Activated CD4-positive, alpha-beta T cell treated with anti-CD3 and anti-CD28 coated beads, Interleukin-2, amount 50 U/mL, for 48 hours (primary cell): ENCODE results near the gene MTHFR.
"Not testable (repeated sequence)": the region's sequence is repeated elsewhere in the genome, so short reads cannot be mapped to it uniquely, and the experiment has no call there.

ENCODE experiments used
- DNase-seq, 2 experiments: peaks; one replicate each; pipeline ENCODE4 v3.0.0-alpha.2; 2020

Gene MTHFR

GRCh38 chr1:11831945-11832725 is 26.4 kb upstream of the MTHFR start:
- DNase-seq: no peak

GRCh38 chr1:11828511-11828910 is 22.7 kb upstream of the MTHFR start:
- DNase-seq: no peak

- no peak for DNase-seq
Measured at GRCh38 chr1:11826946-11827345, 21.2 kb upstream of the MTHFR start.

DNA sequence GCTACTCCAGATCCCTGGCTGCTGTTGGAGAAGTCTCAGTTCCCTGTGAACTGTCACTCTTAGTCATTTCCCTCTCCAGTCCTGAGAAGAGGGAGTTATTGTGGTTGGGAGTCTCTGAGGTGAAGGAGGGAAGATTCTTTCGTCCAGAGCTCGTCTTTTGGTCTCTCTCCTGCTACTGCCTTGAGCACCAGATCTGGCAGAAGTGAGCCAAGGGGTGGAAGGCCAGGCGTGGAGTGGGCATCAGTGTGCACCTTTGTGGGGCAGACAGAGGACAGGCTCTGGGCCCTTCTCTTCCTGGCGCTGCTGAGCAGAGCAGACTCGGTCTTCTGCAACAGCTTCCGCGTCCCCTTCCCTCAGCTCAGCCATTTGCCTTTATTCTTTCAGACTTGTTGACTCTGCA is 19.4 kb upstream of the MTHFR start:
- no peak for DNase-seq

DNA sequence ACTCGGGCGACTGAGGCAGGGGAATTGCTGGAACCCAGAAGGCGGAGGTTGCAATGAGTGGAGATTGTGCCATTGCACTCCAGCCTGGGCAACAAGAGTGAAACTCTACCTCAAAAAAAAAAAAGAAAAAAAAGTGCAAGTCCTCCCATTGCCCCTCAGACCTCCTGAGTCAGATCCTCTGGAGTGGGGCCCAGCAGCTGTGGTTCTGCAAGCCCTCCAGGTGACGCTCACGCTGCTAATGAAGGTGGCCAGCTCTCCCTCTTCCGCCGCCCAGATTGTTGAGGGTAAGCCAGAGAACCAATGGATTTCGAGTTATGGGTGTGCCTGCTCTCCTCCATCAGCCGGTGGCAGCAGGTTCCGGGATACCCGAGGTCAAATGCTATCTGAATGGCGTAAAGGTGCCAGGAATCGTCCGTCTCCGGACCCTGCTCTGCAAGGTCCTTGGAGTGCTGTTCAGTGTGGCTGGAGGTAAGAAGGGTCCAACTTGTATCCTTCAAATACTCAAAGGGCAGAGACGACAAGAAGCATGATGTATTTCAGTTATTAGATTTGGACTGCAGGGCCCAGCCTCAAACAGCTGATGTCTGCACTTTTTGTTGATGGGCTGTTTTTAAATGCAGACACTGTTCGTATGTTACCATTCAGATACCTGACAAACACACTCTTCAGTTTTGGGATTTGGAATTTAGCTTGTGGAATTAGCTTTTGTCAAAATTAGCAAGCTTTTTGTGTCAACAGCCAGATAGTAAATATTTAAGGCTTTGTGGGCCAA is 17.8 kb upstream of the MTHFR start:
- no peak for DNase-seq

DNA sequence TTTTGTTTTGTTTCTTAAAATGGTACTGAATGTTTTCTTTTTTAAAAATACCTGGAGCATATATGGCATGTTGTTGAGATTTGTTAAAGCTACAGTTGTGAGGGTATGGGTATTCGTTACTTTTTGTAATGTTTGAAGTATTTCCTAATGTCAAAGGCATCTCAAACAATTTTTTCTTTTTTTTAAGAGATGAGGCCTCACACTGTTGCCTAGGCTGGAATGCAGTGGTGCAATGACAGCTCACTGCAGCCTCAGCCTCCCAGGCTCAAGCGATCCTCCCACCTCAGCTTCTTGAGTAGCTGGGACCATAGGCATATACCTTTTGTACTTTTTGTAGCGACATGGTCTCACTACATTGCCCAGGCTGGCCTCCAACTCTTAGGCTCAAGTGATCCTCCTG is 16.3 kb upstream of the MTHFR start:
- no peak for DNase-seq

- no peak for DNase-seq
Measured at GRCh38 chr1:11817192-11817591, 11.4 kb upstream of the MTHFR start.

DNA sequence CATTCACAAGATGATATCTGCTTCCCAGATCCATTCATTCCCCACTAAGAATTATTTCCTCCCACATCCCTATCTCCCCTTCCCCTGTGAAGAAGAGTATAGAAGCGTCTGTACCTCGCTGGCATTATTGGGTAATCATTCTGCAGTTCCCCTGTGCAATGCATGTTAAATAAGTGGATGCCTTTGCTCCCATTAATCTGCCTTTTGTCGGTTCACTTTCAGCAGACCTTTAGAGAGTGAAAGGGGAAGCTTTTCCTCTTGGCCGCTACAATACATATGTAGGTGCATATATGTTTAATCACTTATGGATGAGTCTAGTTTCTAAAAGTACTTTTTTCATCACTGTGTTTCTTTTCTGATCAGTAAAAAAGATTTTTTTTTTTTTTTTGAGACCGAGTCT is 7.3 kb upstream of the MTHFR start:
- no peak for DNase-seq

DNA sequence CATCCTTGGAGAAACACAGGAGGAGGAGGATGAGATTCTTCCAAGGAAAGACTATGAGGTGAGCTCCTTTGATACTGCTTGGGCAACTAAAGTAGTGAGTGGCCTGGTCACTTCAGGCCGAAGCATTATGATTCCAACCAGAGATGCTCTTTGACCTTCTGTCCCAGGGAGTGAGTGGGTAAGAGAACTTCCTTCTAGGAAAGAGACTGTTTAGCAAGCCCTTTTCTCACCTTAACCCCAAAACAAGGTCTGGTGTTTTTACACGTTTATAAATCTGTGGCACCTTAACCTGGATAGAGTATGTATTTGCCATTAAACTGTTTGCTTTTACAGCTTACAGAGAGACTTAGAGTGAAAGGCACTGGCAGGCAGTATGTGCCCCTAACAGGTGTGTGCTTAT is 1.4 kb upstream of the MTHFR start:
- no peak for DNase-seq

GRCh38 chr1:11806307-11806936 is 658 bp upstream of the MTHFR start:
- peak in 1 of 2 experiments; percentile 8 for DNase-seq

GRCh38 chr1:11804666-11805421 is 920 bp downstream of the MTHFR start:
- DNase-seq: peak; percentile 29 to 52

GRCh38 chr1:11803924-11804665 is 1.7 kb downstream of the MTHFR start:
- DNase-seq: not testable (repeated sequence)

- DNase-seq: peak; percentile 72 to 78
Measured at GRCh38 chr1:11802973-11803885, 2.5 kb downstream of the MTHFR start.

GRCh38 chr1:11802616-11802972 is 3.2 kb downstream of the MTHFR start:
- DNase-seq: no peak

- no peak for DNase-seq
Measured at GRCh38 chr1:11800756-11801433, 4.9 kb downstream of the MTHFR start.

DNA sequence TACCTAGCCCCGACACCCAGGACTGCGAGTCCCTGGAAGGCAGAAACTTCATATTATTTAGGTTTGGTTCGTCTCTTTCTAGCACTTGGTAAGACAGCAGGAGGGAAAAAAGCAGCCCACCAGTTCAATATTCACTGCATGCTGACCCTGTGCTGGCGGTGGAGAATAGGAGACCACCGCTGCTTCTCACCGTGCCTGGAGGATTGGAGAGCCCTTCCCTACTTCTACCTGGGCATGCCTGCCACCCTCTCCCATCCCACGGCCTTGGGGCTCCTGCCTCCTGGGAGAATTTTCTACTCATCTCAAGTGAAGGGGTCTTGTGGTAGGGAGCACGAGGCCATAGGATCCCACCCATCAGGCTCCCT is 5.4 kb downstream of the MTHFR start:
- no peak for DNase-seq

DNA sequence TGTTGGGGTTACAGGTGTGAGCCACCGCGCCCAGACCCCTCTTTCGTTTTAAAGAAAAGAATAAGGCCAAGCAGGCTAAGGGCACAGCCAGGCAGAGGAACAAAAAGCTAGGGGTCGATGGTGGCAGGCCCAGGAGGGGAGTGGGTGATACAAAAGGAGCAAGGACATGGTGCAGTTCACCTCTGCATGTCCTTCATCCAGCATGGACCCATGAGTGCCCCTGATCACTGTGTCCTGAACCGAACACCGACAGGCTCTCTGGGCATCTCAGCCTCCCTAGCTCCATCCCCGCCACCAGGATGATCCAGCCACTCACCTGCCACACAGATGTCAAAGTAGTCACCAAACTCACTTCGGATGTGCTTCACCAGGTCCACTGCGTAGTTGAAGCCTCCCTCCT is 5.9 kb downstream of the MTHFR start:
- DNase-seq: no peak

GRCh38 chr1:11799099-11799498 is 6.7 kb downstream of the MTHFR start:
- no peak for DNase-seq

GRCh38 chr1:11797525-11798216 is 8.1 kb downstream of the MTHFR start:
- no peak for DNase-seq
